Hindlimb muscle (tissue), 1 donor: ENCODE data around the gene CAMTA1. TPM values are rescaled to one million over a fixed set of nuclear protein-coding genes. Genes with fewer than 3 reads are reported as not detected.

Source experiments
- DNase-seq: peaks from one replicate; pipeline ENCODE4 v3.0.0-alpha.2; 2013
- polyA plus RNA-seq: library from polyadenylated mRNA; unstranded; fragments of 120-200 nt; gene quantifications from one replicate; pipeline ENCODE4 v1.2.1, GENCODE V29; 2013; ENCODE audit not compliant: insufficient read length

Gene CAMTA1
- polyA plus RNA-seq, 1 donor: 39.5 TPM

GRCh38 chr1:7422966-7423365 is 637.7 kb downstream of the CAMTA1 start:
- DNase-seq: no peak

GRCh38 chr1:7424352-7424890 is 639.2 kb downstream of the CAMTA1 start:
- DNase-seq: no peak

- DNase-seq: no peak
Observed at GRCh38 chr1:7425229-7425628, 640.0 kb downstream of the CAMTA1 start.

GRCh38 chr1:7425771-7426170 is 640.5 kb downstream of the CAMTA1 start:
- DNase-seq: no peak

GRCh38 chr1:7426780-7427604 is 641.7 kb downstream of the CAMTA1 start:
- DNase-seq: no peak

GRCh38 chr1:7427605-7428300 is 642.5 kb downstream of the CAMTA1 start:
- no peak for DNase-seq

GRCh38 chr1:7429290-7429689 is 644.0 kb downstream of the CAMTA1 start:
- no peak for DNase-seq

- no peak for DNase-seq
Observed at GRCh38 chr1:7430047-7430608, 644.9 kb downstream of the CAMTA1 start.

- no peak for DNase-seq
Observed at GRCh38 chr1:7430691-7431090, 645.4 kb downstream of the CAMTA1 start.

- no peak for DNase-seq
Observed at GRCh38 chr1:7432102-7432899, 647.0 kb downstream of the CAMTA1 start.

GRCh38 chr1:7432900-7433380 is 647.7 kb downstream of the CAMTA1 start:
- no peak for DNase-seq

GRCh38 chr1:7434566-7434965 is 649.3 kb downstream of the CAMTA1 start:
- no peak for DNase-seq

- DNase-seq: no peak
Observed at GRCh38 chr1:7435276-7436055, 650.2 kb downstream of the CAMTA1 start.

GRCh38 chr1:7436056-7437005 is 651.1 kb downstream of the CAMTA1 start:
- DNase-seq: no peak

GRCh38 chr1:7437036-7437435 is 651.8 kb downstream of the CAMTA1 start:
- DNase-seq: no peak

- no peak for DNase-seq
Observed at GRCh38 chr1:7437608-7438395, 652.5 kb downstream of the CAMTA1 start.

- DNase-seq: no peak
Observed at GRCh38 chr1:7438396-7438785, 653.1 kb downstream of the CAMTA1 start.

GRCh38 chr1:7438921-7439655 is 653.8 kb downstream of the CAMTA1 start:
- DNase-seq: no peak

GRCh38 chr1:7440154-7440553 is 654.9 kb downstream of the CAMTA1 start:
- DNase-seq: no peak
